A673 (cell line): Measurements from ENCODE around the gene CAST. TPM values are rescaled to one million over a fixed set of nuclear protein-coding genes. Genes with fewer than 3 reads are reported as not detected.

Source experiments
- BruUV-seq: library from RNA; stranded (reverse); fragments of 400-500 nt; replicated peaks from 2 replicates; lab custom pipeline; 2021; lab: Mats Ljungman, UMichigan
- CTCF ChIA-PET: fragments of 300-600 bp; sonication (Branson Sonifier 250); formaldehyde crosslinking; loops from one replicate; lab custom pipeline; 2022; ENCODE audit warnings: antibody characterized with exemption; lab: Charles Lee
- POLR2A ChIA-PET: fragments of 300-600 bp; sonication (Branson Sonifier 250); formaldehyde crosslinking; loops from one replicate; lab custom pipeline; 2022; ENCODE audit warnings: antibody characterized with exemption; ENCODE audit not compliant: low non-redundant PET; lab: Charles Lee
- DNase-seq: peaks from one replicate; pipeline ENCODE4 v3.0.0-alpha.2; 2015; ENCODE audit warnings: low spot score
- H3K27ac ChIP-seq: fragments of 200-600 bp; sonication (generic); 2 replicates; pipeline ENCODE4 v1.5.1; 2016; ENCODE audit warnings: mixed run types, low read depth, mild to moderate bottlenecking, mixed read lengths, antibody characterized with exemption, low read length; ENCODE audit not compliant: poor library complexity, severe bottlenecking
- H3K27me3 ChIP-seq: fragments of 200-600 bp; sonication (generic); replicated peaks from 2 replicates; pipeline ENCODE4 v1.6.1; 2017; ENCODE audit warnings: mixed run types, low read depth, mild to moderate bottlenecking, mixed read lengths, antibody characterized with exemption, low read length; ENCODE audit not compliant: insufficient read depth, poor library complexity
- H3K36me3 ChIP-seq: fragments of 200-600 bp; sonication (generic); 2 replicates; pipeline ENCODE4 v1.6.1; 2016; ENCODE audit warnings: mixed run types, mild to moderate bottlenecking, mixed read lengths, antibody characterized with exemption, low read length; ENCODE audit not compliant: insufficient read depth, poor library complexity, severe bottlenecking
- H3K4me1 ChIP-seq: fragments of 200-600 bp; sonication (generic); 2 replicates; pipeline ENCODE4 v1.6.1; 2017; ENCODE audit warnings: mixed run types, mild to moderate bottlenecking, mixed read lengths, antibody characterized with exemption, low read length; ENCODE audit not compliant: insufficient read depth, poor library complexity, severe bottlenecking
- H3K4me3 ChIP-seq: fragments of 200-600 bp; sonication (generic); 2 replicates; pipeline ENCODE4 v1.5.1; 2016; ENCODE audit warnings: low read depth, mixed run types, mild to moderate bottlenecking, mixed read lengths, low read length; ENCODE audit not compliant: poor library complexity, severe bottlenecking
- H3K9me3 ChIP-seq: fragments of 200-600 bp; sonication (generic); 2 replicates; pipeline ENCODE4 v1.6.1; 2016; ENCODE audit warnings: mixed run types, low read depth, mild to moderate bottlenecking, mixed read lengths, antibody characterized with exemption, low read length; ENCODE audit not compliant: poor library complexity, severe bottlenecking
- EZH2 ChIP-seq: fragments of 200-600 bp; sonication (generic); IDR thresholded peaks from 2 replicates; pipeline ENCODE4 v1.6.1; 2017; ENCODE audit warnings: borderline replicate concordance, low read depth, mild to moderate bottlenecking, mixed read lengths, antibody characterized with exemption, low read length; ENCODE audit not compliant: poor library complexity, severe bottlenecking
- intact Hi-C: fragments of 100-400 bp; cut with micrococcal nuclease; formaldehyde crosslinking; loops from one replicate; pipeline ENCODE4 v1.10.0; 2022; ENCODE audit not compliant: unreplicated experiment
- total RNA-seq: library from RNA; stranded (reverse); gene quantifications from 2 replicates; pipeline ENCODE4 v1.2.3, GENCODE V29; 2021
- TF ChIP-seq, protein P1 (sequence below): fragments of 300-800, 200-600 bp; sonication (generic); conservative IDR thresholded peaks from 2 replicates; pipeline ENCODE4 v1.5.1; 2017; ENCODE audit warnings: low read depth, mild to moderate bottlenecking, antibody characterized with exemption, low read length, moderate library complexity, mixed read lengths

Gene CAST
- total RNA-seq, 1 experiment from 2014 or later = 66.8 TPM

DNA sequence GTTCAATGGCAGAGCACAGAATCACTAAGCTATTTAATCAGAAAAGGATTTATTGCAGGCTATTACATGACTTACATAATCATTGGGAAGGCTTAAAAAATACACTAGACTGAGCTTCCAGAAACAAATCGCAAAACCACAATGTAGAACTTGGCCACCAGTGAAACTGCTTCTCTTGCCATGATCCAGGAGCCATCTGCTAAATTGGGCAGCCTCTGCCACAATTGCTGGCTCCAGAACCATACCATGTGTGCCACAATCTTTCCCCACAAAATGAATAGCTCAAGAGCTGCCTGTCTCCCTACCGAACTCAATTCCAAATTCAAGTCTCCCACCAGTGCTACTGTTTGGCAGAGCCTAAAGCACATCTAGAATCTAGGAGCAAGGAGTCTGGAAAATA lies 155.3 kb downstream of the CAST start:
- H3K4me1 ChIP-seq = peaks cover 32% of the 10 kb centered on the region
- no TSS peak for BruUV-seq
- H3K27ac ChIP-seq = no peak overlapping the region
- DNase-seq = no peak
- H3K9me3 ChIP-seq = no peaks in the 10 kb centered on the region
- POLR2A ChIA-PET = no interaction called here
- CTCF ChIA-PET = interaction anchor here (0.5 kb wide), 1 partner anchor 10 kb away, joined by 20 read pairs; the partner anchor contains the start of gene ERAP1
- no peaks in the 10 kb centered on the region for H3K27me3 ChIP-seq
- intact Hi-C loops = no loop called here
- TF ChIP-seq, protein P1, sequence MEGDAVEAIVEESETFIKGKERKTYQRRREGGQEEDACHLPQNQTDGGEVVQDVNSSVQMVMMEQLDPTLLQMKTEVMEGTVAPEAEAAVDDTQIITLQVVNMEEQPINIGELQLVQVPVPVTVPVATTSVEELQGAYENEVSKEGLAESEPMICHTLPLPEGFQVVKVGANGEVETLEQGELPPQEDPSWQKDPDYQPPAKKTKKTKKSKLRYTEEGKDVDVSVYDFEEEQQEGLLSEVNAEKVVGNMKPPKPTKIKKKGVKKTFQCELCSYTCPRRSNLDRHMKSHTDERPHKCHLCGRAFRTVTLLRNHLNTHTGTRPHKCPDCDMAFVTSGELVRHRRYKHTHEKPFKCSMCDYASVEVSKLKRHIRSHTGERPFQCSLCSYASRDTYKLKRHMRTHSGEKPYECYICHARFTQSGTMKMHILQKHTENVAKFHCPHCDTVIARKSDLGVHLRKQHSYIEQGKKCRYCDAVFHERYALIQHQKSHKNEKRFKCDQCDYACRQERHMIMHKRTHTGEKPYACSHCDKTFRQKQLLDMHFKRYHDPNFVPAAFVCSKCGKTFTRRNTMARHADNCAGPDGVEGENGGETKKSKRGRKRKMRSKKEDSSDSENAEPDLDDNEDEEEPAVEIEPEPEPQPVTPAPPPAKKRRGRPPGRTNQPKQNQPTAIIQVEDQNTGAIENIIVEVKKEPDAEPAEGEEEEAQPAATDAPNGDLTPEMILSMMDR = no peak
- no peak for TF ChIP-seq EZH2
- no peak overlapping the region for H3K4me3 ChIP-seq
- H3K36me3 ChIP-seq = no peaks in the 10 kb centered on the region

DNA sequence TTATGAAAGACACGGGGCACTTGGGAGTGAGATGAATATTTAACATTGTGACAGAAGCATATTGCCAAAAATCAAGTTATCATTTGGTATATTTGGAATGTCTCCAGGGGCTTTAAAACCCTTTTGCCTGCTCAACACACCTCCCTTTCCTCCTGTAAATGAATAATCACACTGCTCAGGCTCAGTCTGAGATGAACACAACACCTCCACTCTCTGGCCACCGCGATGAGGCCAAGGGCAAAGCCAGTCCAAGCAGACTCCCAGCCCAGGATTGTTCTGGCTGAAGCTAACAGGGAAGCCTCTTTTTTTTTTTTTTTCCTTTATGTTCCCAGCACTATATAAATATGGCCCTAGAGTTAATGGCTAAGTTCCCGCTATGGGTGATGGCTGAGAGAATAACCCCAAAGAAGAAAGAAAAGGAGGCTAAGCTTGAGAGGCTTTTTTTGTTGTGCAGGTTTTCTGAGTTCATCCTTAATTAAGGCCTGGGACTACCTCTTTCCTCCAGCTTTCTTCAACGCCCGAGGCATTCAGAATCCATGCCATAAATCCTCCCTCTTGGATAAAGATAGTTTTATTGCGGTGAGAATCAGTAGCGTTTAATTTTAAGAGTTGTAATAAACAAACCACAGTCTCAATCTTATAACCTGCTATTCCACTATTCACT lies 156.1 kb downstream of the CAST start:
- TF ChIP-seq, protein P1 = no peak
- no peak for TF ChIP-seq EZH2
- Histone ChIP-seq H3K4me1 (peaks cover 32% of the 10 kb centered on the region), H3K9me3 (no peaks in the 10 kb centered on the region), H3K27ac (no peak overlapping the region), H3K4me3 (no peak overlapping the region), H3K27me3 (no peaks in the 10 kb centered on the region), H3K36me3 (no peaks in the 10 kb centered on the region)
- no TSS peak for BruUV-seq
- ChIA-PET CTCF (no interaction called here), POLR2A (no interaction called here)
- intact Hi-C loops = no loop called here
- no peak for DNase-seq

DNA sequence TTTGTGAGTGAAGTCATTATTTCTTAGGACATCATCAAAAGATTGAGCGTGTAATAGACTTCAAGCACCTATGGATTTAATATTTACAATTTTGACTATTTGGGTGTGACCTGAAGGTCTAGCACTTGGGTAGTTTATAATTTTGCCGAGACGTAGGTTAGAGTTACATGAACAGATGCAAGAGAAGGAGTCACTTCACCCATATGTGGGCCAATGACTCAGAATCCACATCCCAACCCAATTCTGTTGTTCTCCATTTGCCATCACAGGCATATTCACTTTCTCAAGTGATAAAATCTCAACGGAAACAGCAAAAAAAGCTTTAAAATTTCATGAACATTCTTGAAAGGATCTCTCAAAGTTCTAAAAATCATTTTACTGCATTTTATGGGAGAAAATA lies 157.6 kb downstream of the CAST start:
- BruUV-seq = no TSS peak
- intact Hi-C loops = no loop called here
- Histone ChIP-seq H3K9me3 (no peaks in the 10 kb centered on the region), H3K4me3 (no peak overlapping the region), H3K4me1 (peaks cover 32% of the 10 kb centered on the region), H3K27me3 (no peaks in the 10 kb centered on the region), H3K27ac (no peak overlapping the region), H3K36me3 (no peaks in the 10 kb centered on the region)
- DNase-seq = no peak
- ChIA-PET POLR2A (no interaction called here), CTCF (no interaction called here)
- no peak for TF ChIP-seq EZH2
- TF ChIP-seq, protein P1 = no peak
